Measurements from ENCODE around the gene ZFPM1.

ZFPM1 gene

GRCh38 chr16:88578446-88579313 lies 125.6 kb downstream of the ZFPM1 start:
- DNase-seq, result no peak

- DNase-seq, result no peak
Measured at GRCh38 chr16:88580371-88580770, 127.3 kb downstream of the ZFPM1 start.

DNA sequence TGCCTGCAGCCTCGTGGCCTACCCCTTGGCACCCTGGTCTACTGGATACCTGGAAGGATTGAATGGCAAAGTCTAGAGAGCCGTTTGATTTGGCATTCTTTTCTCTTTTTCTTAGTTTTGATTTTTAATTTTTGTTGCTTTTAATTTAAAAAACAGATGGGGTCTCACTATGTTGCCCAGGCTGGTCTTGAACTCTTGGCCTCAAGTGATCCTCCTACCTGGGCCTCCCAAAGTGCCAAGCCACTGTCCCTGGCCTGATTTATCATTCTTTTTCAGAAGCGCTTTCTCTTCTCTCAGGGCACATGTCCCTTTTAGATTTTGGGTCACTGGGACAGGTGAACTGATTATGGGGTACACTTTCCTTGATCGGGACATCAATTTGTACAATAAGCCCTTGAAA lies 128.0 kb downstream of the ZFPM1 start:
- DNase-seq, result no peak

DNA sequence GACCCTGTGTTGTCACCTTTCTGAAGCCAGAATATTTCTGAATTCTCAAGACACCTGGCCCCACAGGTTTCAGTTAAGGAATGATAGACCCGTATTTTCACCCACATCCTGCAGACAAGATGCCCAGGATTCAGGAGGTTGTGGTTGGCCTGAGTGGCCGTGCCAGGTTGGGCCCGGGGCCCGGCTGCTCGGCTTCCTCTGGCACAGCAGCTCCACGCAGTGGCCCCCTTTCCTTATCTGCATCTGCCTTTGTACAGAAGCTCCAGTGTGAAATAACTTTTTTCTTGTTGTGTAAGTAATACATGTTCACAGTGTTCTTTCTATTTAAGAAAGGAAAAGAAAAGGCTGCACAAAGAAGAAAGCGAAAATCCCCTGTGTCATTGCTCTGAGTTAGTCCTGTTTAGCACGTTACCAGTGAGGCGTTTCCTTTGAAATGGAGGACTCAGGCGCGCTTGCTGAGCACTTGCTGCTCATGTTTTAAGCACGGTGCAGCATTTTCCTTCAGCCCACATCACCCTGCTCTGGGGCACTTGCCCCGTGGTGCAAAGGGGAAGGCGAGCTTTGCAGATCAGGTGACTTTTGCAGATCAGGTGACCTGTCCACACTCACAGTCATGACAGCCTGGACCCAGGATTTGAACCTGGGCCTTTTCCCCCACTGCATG lies 130.0 kb downstream of the ZFPM1 start:
- no peak for DNase-seq

DNA sequence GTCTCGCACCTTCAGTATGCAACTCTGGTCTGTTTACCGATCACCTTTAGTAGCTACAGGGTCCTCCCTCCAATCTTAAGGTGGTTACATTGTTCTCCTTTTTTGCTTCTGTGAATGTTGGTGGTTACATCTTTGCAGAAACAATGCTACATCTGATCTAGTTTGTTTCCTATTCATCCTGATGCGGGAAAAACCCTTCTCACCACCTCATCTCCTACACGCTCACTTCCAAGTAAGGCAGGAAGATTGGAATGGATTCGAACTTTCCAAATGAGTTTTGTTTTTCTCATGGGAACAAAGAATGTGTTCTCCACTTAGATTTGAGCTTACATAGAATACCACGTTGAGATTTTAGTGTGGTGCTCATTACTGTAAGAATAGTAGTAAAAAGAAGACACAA lies 131.6 kb downstream of the ZFPM1 start:
- DNase-seq, result no peak

GRCh38 chr16:88585269-88585668 lies 132.2 kb downstream of the ZFPM1 start:
- peak; percentile 10 for DNase-seq

DNA sequence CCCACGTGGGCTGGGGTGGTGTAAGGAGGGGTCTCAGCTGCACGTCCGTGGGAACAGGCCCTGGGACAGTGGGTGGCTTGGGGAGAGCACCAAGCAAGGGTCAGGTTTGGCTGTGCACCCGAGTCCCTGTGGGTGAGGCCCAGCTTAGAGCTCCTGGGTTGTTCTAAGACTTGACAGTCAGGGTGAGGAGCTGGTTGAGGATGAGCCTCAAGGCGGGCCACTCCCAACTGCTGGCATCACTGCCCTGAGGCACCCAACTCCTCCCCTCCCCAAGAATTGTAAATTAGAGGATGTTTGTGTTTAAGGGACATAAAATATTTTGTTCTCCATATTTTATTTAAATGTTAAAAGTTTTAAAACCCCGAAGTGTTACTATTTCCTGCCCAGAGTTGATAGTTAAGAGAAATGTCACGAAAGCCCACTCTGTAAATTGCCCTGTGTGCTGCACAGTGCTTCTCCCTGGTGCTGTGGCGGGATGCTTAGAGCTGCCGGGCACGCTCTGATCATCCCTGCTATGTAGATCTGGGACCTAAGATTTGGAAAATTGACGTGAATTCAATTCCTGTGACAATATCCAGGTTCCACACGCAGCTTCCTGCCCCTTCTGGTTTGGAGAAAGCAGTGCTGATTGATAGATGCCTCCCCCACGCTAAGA lies 133.0 kb downstream of the ZFPM1 start:
- DNase-seq, result no peak

Data from DMS79 treated with DMSO at 0.1 percent for 48 hours (cell line).